ENCODE results near the gene TNNI3K.

The TNNI3K gene

GRCh38 chr1:74314438-74314837 is 79.3 kb downstream of the TNNI3K start:
- TF ChIP-seq, protein P1, sequence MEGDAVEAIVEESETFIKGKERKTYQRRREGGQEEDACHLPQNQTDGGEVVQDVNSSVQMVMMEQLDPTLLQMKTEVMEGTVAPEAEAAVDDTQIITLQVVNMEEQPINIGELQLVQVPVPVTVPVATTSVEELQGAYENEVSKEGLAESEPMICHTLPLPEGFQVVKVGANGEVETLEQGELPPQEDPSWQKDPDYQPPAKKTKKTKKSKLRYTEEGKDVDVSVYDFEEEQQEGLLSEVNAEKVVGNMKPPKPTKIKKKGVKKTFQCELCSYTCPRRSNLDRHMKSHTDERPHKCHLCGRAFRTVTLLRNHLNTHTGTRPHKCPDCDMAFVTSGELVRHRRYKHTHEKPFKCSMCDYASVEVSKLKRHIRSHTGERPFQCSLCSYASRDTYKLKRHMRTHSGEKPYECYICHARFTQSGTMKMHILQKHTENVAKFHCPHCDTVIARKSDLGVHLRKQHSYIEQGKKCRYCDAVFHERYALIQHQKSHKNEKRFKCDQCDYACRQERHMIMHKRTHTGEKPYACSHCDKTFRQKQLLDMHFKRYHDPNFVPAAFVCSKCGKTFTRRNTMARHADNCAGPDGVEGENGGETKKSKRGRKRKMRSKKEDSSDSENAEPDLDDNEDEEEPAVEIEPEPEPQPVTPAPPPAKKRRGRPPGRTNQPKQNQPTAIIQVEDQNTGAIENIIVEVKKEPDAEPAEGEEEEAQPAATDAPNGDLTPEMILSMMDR (IDR thresholded peaks at IDR 0.05; ENCODE audit: low read depth, low read length), result no peak
- DNase-seq (ENCODE audit: extremely low read depth, low read depth), result no peak

- no peak for DNase-seq (ENCODE audit: extremely low read depth, low read depth)
- TF ChIP-seq, protein P1 (IDR thresholded peaks at IDR 0.05; ENCODE audit: low read depth, low read length), result no peak
These were observed 81.1 kb downstream of the TNNI3K start for GRCh38 chr1:74316302-74316701.

GRCh38 chr1:74317663-74318062 is 82.5 kb downstream of the TNNI3K start:
- DNase-seq (ENCODE audit: extremely low read depth, low read depth), result no peak
- TF ChIP-seq, protein P1 (IDR thresholded peaks at IDR 0.05; ENCODE audit: low read depth, low read length), result no peak

- TF ChIP-seq, protein P1 (IDR thresholded peaks at IDR 0.05; ENCODE audit: low read depth, low read length), result no peak
- DNase-seq (ENCODE audit: extremely low read depth, low read depth), result no peak
These were observed 88.8 kb downstream of the TNNI3K start for GRCh38 chr1:74323937-74324473.

- DNase-seq (ENCODE audit: extremely low read depth, low read depth), result no peak
- TF ChIP-seq, protein P1 (IDR thresholded peaks at IDR 0.05; ENCODE audit: low read depth, low read length), result no peak
These were observed 89.7 kb downstream of the TNNI3K start for GRCh38 chr1:74324684-74325448.

GRCh38 chr1:74328851-74329250 is 93.7 kb downstream of the TNNI3K start:
- TF ChIP-seq, protein P1 (IDR thresholded peaks at IDR 0.05; ENCODE audit: low read depth, low read length), result no peak

DNA sequence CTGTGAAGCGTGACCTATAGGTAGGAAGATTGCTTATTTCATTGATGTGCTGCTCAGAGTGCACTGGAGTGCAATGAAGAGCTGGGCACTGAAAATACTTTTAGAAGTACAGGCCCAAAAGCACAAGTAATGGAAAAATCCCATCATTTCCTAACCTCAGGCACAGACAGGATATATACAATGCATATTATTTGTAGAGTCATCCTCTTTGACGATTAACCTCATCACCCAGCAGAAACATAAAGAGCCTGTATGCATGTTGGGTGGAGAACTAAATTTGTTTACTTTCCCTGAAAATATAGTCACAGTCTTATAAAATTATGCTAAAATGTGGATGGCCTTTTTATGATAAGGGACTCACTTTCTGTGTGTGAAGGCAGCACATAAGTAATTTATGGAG is 98.1 kb downstream of the TNNI3K start:
- TF ChIP-seq, protein P1 (IDR thresholded peaks at IDR 0.05; ENCODE audit: low read depth, low read length), result no peak
- no peak for DNase-seq (ENCODE audit: extremely low read depth, low read depth)

More at GRCh38 chr1:74328851-74329250, 93.7 kb downstream of the TNNI3K start:
- DNase-seq (ENCODE audit: extremely low read depth, low read depth), result no peak

All from AG09319 (cell line).